OCI-LY1 (cell line): ENCODE data around the gene ZNF576.

Experiments
- CTCF ChIP-seq: fragments of 200-600 bp; sonication (generic), shearing (Covaris generic); IDR thresholded peaks from 2 replicates; pipeline ENCODE4 v1.5.1; 2017; ENCODE audit warnings: mild to moderate bottlenecking, antibody characterized with exemption, low read length, moderate library complexity, mixed read lengths
- EZH2 ChIP-seq: fragments of 200-600 bp; sonication (generic), shearing (Covaris generic); IDR thresholded peaks from 2 replicates; pipeline ENCODE4 v1.8.0; 2017; ENCODE audit warnings: borderline replicate concordance, mixed run types, mild to moderate bottlenecking, antibody characterized with exemption, low read length, moderate library complexity, mixed read lengths

DNA sequence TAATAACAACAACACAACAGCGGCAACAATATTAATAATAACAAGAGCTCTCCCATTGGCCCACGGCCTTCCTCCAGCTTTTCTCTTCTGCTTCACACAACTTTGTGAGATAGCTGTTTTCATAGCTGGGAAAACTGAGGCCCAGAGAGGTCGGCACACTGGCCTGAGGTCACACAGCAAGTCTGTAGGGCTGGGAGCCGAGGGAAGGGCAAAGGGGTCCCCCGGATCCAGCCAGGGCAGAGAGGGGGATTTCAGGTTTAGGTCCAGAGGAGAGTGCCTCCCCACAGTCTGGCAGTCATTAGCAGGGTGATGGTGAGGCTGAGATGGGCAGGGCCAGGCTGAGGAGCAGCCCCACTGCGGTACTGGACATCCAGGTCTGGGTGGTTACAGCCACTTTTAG is 52.2 kb downstream of the ZNF576 start:
- TF ChIP-seq EZH2 (no peak), CTCF (no peak)
